GM12873 (cell line): ENCODE measurements around the gene WDR1.

Experiments used
- TF ChIP-seq, protein P1 (sequence below): IDR thresholded peaks from 2 replicates; pipeline ENCODE4 v1.5.1; 2012; ENCODE audit warnings: low read depth, mild to moderate bottlenecking, moderate library complexity, low read length, control low read depth; ENCODE audit not compliant: insufficient read depth; ENCODE audit errors: missing control alignments

The WDR1 gene

DNA sequence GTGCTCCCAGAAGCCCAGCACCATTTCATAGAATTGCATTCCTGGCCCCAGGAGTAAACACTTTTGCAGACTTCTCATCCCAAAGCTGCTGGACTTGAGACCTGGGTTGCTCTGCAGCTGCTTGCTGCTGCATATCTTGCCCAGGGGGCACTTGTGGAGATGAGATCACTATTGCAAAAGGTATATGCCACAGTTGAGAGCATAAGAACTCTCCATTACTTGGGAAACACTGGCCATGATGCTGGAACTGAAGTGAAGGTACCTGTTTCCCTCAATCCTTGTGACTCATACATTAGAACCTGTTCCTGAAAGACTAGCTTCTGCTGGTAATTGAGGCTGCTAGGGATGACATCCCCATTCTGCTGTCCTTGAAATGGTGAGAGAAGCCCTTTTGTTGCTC lies 43.1 kb upstream of the WDR1 start:
- TF ChIP-seq, protein P1, sequence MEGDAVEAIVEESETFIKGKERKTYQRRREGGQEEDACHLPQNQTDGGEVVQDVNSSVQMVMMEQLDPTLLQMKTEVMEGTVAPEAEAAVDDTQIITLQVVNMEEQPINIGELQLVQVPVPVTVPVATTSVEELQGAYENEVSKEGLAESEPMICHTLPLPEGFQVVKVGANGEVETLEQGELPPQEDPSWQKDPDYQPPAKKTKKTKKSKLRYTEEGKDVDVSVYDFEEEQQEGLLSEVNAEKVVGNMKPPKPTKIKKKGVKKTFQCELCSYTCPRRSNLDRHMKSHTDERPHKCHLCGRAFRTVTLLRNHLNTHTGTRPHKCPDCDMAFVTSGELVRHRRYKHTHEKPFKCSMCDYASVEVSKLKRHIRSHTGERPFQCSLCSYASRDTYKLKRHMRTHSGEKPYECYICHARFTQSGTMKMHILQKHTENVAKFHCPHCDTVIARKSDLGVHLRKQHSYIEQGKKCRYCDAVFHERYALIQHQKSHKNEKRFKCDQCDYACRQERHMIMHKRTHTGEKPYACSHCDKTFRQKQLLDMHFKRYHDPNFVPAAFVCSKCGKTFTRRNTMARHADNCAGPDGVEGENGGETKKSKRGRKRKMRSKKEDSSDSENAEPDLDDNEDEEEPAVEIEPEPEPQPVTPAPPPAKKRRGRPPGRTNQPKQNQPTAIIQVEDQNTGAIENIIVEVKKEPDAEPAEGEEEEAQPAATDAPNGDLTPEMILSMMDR: no peak

DNA sequence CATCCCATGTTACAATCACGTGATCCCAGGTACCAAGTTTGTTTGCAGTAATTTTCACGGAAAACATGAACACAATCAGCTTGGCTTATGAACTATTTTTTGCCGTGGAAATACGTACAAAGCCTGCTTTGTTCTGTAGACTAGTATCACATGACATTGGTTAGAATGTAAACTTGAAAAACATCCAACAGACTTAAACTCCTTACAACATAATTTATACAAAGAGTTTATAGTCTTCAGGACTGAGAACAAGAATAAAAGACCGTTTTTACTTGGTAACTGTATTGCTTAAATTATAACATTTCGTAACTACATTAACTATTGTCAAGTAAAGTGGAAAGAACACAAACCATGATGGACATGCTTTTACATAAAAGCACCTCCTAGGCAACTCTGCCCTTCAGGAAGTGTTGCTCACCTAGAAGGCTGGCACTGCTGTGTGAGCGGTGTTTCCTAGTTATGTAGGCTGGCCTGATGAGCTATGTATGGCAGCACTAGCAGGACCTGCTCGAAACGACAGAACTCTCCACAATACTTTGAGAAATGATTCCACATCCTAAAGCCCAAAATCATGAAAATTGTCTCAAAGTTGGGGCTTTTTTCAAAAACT lies 41.8 kb upstream of the WDR1 start:
- TF ChIP-seq, protein P1: no peak

DNA sequence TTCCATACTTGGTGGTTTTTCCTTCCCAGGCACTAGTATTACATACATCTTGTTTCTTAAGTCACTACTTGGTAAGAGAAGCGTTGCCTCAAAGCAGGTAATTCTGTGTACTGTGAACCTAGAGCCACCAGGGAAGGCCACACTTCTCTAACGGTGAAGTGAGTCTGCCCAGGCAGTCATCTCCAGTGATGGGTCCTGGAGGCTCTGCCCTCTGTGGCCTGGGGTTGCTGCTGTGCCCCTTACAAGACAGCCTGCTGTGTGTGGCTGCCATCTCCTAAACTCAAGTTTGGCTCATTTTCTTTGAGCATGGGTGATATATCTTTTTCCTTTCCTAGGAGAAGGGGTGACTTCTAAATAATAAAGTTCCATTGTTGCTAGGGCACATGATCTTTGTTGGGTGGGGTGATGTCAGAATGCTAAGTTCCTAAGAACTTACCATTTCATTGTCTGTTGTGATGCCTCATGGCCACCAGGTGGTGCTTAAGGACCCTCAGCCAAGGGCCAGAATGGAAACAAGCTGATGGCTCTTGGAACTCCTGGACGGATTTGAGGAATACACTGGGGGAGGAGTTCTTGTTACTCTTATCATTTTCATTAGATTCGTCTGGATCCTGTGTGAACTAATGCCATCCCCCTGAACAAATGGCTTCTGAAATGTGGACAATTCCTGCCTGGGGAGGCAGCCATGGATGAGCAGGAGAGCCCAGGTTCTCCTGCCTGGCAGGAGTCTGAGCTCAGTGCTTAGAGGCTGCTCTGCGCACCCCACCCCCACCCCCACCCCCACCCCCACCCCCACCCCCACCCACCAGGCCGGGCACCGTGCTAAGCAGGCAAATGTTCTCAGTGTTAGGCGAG lies 41.1 kb upstream of the WDR1 start:
- TF ChIP-seq, protein P1: peak; percentile 87

DNA sequence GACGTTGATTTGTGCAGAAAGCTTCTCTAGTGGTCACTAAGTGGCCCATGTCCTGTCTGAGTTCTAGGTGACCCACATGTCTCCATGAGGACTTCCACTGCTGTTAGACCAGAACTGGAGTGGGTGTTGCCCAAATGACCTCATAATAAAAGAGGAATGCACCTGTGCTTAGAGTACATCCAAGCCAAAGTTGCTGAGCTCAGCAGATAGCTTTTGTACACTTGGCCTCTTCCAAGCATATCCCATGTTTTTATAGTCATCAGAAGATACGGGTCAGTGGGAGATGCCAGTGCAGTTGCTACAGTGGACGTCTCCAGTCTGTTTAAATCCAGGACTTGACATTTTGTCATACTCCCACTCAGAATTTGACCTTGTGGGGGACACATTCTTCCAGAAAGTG lies 37.6 kb upstream of the WDR1 start:
- TF ChIP-seq, protein P1: no peak

DNA sequence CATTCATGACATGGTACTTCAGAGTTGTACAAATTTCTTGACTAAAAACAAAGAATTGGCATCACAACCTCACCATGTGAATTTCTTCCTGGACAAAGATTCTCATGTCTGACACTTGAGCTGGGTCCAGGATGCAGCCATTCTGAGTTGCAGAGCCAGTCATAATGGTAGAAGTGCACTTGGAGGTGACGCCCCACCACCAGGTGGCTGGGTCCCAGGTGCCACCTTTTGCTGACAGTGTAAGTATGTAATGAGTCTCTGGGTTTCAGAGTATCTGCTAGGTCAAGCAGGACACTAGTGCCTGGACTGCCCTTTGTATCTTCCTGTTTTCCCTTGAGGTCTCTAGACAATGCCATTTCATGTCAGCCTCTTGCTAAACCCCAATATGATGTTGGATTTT lies 36.6 kb upstream of the WDR1 start:
- TF ChIP-seq, protein P1: peak; percentile 1

DNA sequence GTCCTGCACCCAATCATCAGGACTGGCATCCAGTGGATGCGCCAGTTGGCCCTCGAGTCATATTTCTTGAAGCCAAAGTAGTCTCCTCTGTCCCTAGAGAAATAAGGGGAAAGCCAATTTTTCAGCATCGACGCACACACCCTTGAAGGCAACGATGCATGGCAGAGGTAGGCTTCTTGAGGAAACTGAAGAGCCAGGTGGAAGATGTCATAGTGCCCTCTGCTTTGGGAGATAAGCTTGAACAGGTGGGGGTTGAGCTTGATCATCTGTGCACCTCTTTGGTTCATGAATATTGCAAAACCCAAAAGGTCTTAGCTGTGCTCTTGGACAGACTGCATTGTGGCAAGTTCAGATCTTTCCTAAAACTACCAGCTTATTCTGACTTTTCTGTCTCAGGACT lies 34.6 kb upstream of the WDR1 start:
- TF ChIP-seq, protein P1: no peak

DNA sequence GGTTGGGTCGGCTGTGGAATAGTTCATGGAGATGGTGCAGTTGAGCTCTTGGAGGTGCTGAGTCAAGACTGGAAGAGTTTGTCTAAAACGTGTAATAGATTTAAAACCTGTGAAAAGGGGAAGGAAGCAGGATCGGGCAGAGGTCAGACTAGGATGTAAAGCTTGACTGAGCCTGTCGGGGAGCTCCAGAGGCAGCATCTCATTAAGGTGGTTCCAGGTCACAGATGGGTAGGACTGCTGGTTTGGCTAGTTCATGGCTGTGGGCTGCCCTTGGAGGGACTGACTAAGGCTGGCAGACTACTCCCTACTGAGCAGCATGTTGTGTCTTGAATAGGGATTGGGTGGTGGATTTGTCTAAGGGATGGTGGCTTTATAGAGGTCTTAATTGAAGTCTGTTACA lies 28.4 kb upstream of the WDR1 start:
- TF ChIP-seq, protein P1: no peak
